Astrocyte of the cerebellum (primary cell): ENCODE data around the gene RGS16.

Experiments
- DNase-seq: peaks from one replicate; pipeline ENCODE4 v3.0.0-alpha.2; 2011; ENCODE audit warnings: low read depth
- H3K4me3 ChIP-seq: 2 replicates; pipeline ENCODE4 v1.5.1; 2011; ENCODE audit warnings: mild to moderate bottlenecking, low read depth, low read length, moderate library complexity
- in situ Hi-C: cut with HindIII; loops from 2 replicates; pipeline ENCODE4 v1.10.0; 2017; ENCODE audit warnings: low sequenced_read_pairs
- TF ChIP-seq, protein P1 (sequence below): IDR thresholded peaks from 2 replicates; pipeline ENCODE4 v1.5.1; 2012; ENCODE audit warnings: low read length, low read depth, moderate library complexity, mild to moderate bottlenecking; ENCODE audit errors: missing control alignments

Gene RGS16

DNA sequence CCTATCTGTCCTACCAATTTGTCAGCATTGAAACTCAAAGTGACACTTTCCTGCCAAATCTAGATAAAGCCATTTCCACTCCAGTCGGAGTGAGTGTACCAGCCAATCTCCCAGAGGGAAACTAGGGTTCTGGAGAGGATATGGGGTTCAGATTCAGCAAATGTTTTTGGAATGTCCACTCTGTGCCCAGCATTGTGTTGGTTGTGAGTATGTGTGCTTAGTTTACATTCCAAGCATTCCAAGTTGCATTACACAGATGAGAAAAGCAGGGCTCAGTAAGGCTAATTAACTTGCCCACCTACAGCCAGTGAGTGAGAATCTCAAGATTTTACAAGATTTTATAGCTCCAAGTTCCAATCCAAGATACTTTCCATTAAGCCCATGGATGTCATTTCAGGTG, 26.4 kb upstream of the RGS16 start:
- in situ Hi-C loops, result no loop called here
- no peak overlapping the region for H3K4me3 ChIP-seq
- TF ChIP-seq, protein P1, sequence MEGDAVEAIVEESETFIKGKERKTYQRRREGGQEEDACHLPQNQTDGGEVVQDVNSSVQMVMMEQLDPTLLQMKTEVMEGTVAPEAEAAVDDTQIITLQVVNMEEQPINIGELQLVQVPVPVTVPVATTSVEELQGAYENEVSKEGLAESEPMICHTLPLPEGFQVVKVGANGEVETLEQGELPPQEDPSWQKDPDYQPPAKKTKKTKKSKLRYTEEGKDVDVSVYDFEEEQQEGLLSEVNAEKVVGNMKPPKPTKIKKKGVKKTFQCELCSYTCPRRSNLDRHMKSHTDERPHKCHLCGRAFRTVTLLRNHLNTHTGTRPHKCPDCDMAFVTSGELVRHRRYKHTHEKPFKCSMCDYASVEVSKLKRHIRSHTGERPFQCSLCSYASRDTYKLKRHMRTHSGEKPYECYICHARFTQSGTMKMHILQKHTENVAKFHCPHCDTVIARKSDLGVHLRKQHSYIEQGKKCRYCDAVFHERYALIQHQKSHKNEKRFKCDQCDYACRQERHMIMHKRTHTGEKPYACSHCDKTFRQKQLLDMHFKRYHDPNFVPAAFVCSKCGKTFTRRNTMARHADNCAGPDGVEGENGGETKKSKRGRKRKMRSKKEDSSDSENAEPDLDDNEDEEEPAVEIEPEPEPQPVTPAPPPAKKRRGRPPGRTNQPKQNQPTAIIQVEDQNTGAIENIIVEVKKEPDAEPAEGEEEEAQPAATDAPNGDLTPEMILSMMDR, result no peak
- no peak for DNase-seq

- H3K4me3 ChIP-seq, result no peak overlapping the region
- in situ Hi-C loops, result no loop called here
- TF ChIP-seq, protein P1, result no peak
- DNase-seq, result no peak
Observed at GRCh38 chr1:182629499-182630096, 25.4 kb upstream of the RGS16 start.

GRCh38 chr1:182629080-182629479, 24.9 kb upstream of the RGS16 start:
- H3K4me3 ChIP-seq, result no peak overlapping the region
- TF ChIP-seq, protein P1, result no peak
- in situ Hi-C loops, result no loop called here
- DNase-seq, result no peak

GRCh38 chr1:182628657-182629056, 24.5 kb upstream of the RGS16 start:
- H3K4me3 ChIP-seq, result no peak overlapping the region
- TF ChIP-seq, protein P1, result no peak
- DNase-seq, result no peak
- in situ Hi-C loops, result no loop called here

DNA sequence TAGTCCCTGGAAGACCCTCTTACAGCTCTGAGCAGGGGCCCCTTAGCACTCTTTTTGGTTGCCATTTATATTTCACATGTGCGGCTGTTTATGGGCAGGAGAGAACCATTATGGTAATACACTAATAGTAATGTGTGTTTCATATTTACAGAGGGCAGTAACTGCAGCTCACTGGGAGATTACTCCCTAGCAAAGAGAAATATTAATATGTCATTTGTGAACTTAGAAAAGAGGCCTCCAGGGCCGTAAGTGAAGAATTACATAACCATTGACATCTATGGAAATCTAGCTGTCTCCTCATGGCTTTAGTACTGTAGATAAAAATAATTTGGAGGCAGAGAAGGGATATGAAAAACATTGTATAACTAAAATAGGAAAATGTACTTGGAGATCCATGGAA, 23.4 kb upstream of the RGS16 start:
- DNase-seq, result no peak
- TF ChIP-seq, protein P1, result no peak
- in situ Hi-C loops, result no loop called here
- no peak overlapping the region for H3K4me3 ChIP-seq

- DNase-seq, result no peak
- in situ Hi-C loops, result no loop called here
- no peak overlapping the region for H3K4me3 ChIP-seq
- TF ChIP-seq, protein P1, result no peak
Observed at GRCh38 chr1:182626527-182626926, 22.3 kb upstream of the RGS16 start.
